DND-41 (cell line): Measurements from ENCODE around the gene MPP2.

ENCODE experiments used
- ATAC-seq: fragments of 200-7000 bp; cut with Tn5 transposase; 3 replicates; pipeline ENCODE4 v1.9.1; 2021; ENCODE audit warnings: low read depth; ENCODE audit not compliant: insufficient read depth
- DNase-seq: peaks from one replicate; pipeline ENCODE4 v3.0.0-alpha.2; 2020
- H2AFZ ChIP-seq: 2 replicates; pipeline ENCODE4 v1.6.0; 2012; ENCODE audit warnings: low read depth, low read length
- H3K27ac ChIP-seq: 2 replicates; pipeline ENCODE4 v1.5.1; 2012; ENCODE audit warnings: low read length, inconsistent platforms
- H3K27me3 ChIP-seq: fragments of 200-600 bp; sonication (generic); 2 replicates; pipeline ENCODE4 v1.6.0; 2012; ENCODE audit warnings: low read length, mild to moderate bottlenecking, inconsistent platforms; ENCODE audit not compliant: insufficient read depth, poor library complexity
- H3K36me3 ChIP-seq: 2 replicates; pipeline ENCODE4 v1.5.1; 2012; ENCODE audit warnings: low read length, inconsistent platforms; ENCODE audit not compliant: insufficient read depth
- H3K4me1 ChIP-seq: 2 replicates; pipeline ENCODE4 v1.5.1; 2012; ENCODE audit warnings: mild to moderate bottlenecking, low read length; ENCODE audit not compliant: insufficient read depth
- H3K4me2 ChIP-seq: 2 replicates; pipeline ENCODE4 v1.6.0; 2012; ENCODE audit warnings: mild to moderate bottlenecking, moderate library complexity, low read length, inconsistent platforms; ENCODE audit not compliant: insufficient read depth
- H3K4me3 ChIP-seq, 2 experiments: fragments of 200-600 bp in 1 of 2; shearing (Covaris generic) in 1 of 2; 2 replicates each; pipeline ENCODE4 v1.5.1; 2012 to 2016; ENCODE audit warnings: inconsistent platforms in 2 of 2, low read length in 2 of 2, mild to moderate bottlenecking in 2 of 2, low read depth in 1 of 2, moderate library complexity in 1 of 2
- H3K79me2 ChIP-seq: 2 replicates; pipeline ENCODE4 v1.6.0; 2012; ENCODE audit warnings: low read length, inconsistent platforms; ENCODE audit not compliant: insufficient read depth
- H3K9ac ChIP-seq: 2 replicates; pipeline ENCODE4 v1.6.0; 2012; ENCODE audit warnings: low read depth, mild to moderate bottlenecking, inconsistent platforms, low read length, moderate library complexity
- H3K9me3 ChIP-seq: 2 replicates; pipeline ENCODE4 v1.5.1; 2012; ENCODE audit warnings: low read length, moderate library complexity, mild to moderate bottlenecking, inconsistent platforms; ENCODE audit not compliant: insufficient read depth, severe bottlenecking
- H4K20me1 ChIP-seq: 2 replicates; pipeline ENCODE4 v1.6.0; 2012; ENCODE audit warnings: low read length; ENCODE audit not compliant: insufficient read depth
- EZH2 ChIP-seq: IDR thresholded peaks from 3 replicates; pipeline ENCODE4 v1.6.1; 2012; ENCODE audit warnings: borderline replicate concordance, low read depth, mild to moderate bottlenecking, moderate library complexity, low read length, inconsistent platforms; ENCODE audit not compliant: severe bottlenecking
- TF ChIP-seq, protein P1 (sequence below): IDR thresholded peaks from 2 replicates; pipeline ENCODE4 v1.5.1; 2012; ENCODE audit warnings: borderline replicate concordance, low read length, moderate library complexity, mild to moderate bottlenecking; ENCODE audit not compliant: poor library complexity, severe bottlenecking; ENCODE audit errors: extremely low read depth

MPP2 gene

DNA sequence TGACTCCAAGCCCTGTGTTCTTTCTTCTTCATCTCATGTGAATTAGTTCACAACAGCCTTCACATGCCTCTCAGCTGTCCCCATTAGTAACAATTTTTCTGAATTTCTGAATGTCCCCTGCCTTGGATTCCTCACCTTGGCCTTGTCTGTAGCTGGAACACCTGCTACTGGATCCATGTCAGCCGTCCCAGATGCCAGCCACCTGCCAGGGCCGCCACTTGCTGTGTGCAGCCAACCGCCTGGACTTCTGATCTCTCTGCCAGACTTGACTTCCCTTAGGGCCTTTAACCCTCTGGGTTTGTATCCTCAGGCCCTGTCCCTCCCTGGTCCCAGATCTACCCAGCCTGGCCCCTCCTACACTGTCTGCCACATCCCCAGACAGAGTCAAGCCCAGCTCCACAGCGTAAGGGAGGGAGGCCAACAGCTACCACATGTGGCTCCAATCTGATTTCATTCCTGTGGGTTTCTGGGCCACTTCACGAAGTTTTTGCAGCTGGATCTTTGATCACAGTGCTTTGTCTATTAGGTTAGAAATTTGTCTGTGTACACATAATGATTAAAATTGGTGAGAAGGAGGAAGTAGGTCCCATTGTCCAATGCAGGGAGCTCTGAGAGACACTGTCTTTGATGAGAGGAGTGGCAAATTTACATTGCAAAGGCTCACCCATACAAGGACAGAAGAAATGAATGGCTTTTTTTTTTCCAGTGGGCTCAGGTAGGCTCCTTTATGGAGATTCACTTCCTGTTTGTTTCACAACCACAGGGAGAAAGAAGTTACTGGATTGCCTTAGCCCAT, 15.3 kb downstream of the MPP2 start:
- ATAC-seq, result no peak
- no peak overlapping the region for H3K4me3 ChIP-seq

DNA sequence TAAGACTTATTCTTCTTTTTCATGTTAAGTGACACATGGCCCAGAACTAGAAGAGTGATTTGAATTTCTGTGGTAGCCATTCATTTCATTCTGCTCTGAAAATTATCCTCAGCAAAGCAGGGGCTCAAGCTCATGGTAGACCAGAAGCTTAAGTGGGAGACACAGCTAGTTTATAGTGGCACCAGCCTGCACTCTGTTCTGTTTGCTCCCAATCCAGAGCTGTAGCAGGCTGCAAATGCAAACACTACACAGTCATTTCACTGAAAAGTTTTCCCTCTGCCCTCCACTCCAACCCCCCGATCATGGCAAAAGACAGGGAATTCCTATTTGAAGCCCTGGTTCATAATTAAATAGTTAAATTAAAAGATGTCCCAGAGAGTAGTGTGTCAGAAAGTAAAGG, 17.1 kb downstream of the MPP2 start:
- no peak overlapping the region for H3K4me2 ChIP-seq
- H3K27me3 ChIP-seq, result peaks cover 19% of the 10 kb centered on the region
- H3K9me3 ChIP-seq, result no peaks in the 10 kb centered on the region
- DNase-seq (no peak), ATAC-seq (no peak)
- H3K4me1 ChIP-seq, result no peaks in the 10 kb centered on the region
- TF ChIP-seq, protein P1, sequence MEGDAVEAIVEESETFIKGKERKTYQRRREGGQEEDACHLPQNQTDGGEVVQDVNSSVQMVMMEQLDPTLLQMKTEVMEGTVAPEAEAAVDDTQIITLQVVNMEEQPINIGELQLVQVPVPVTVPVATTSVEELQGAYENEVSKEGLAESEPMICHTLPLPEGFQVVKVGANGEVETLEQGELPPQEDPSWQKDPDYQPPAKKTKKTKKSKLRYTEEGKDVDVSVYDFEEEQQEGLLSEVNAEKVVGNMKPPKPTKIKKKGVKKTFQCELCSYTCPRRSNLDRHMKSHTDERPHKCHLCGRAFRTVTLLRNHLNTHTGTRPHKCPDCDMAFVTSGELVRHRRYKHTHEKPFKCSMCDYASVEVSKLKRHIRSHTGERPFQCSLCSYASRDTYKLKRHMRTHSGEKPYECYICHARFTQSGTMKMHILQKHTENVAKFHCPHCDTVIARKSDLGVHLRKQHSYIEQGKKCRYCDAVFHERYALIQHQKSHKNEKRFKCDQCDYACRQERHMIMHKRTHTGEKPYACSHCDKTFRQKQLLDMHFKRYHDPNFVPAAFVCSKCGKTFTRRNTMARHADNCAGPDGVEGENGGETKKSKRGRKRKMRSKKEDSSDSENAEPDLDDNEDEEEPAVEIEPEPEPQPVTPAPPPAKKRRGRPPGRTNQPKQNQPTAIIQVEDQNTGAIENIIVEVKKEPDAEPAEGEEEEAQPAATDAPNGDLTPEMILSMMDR, result no peak
- TF ChIP-seq EZH2, result no peak
- H3K36me3 ChIP-seq, result no peaks in the 10 kb centered on the region
- no peaks in the 10 kb centered on the region for H4K20me1 ChIP-seq
- H3K4me3 ChIP-seq, result no peak overlapping the region
- no peaks in the 10 kb centered on the region for H3K79me2 ChIP-seq
- no peak overlapping the region for H3K27ac ChIP-seq
- no peak overlapping the region for H3K9ac ChIP-seq
- no peak overlapping the region for H2AFZ ChIP-seq

More for the DNA sequence above, 15.3 kb downstream of the MPP2 start:
- Histone ChIP-seq H3K27ac (no peak overlapping the region), H4K20me1 (no peaks in the 10 kb centered on the region), H3K79me2 (no peaks in the 10 kb centered on the region), H3K9ac (no peak overlapping the region), H3K4me1 (no peaks in the 10 kb centered on the region), H3K4me2 (no peak overlapping the region), H3K27me3 (peaks cover 25% of the 10 kb centered on the region), H3K9me3 (no peaks in the 10 kb centered on the region), H3K36me3 (no peaks in the 10 kb centered on the region), H2AFZ (no peak overlapping the region)
- DNase-seq, result no peak
- no peak for TF ChIP-seq EZH2
- TF ChIP-seq, protein P1, result no peak

- Histone ChIP-seq H3K9ac (no peak overlapping the region), H3K9me3 (no peaks in the 10 kb centered on the region), H2AFZ (no peak overlapping the region), H3K27ac (no peak overlapping the region), H3K4me2 (no peak overlapping the region), H3K27me3 (peaks cover 23% of the 10 kb centered on the region), H3K4me3 (no peak overlapping the region), H4K20me1 (no peaks in the 10 kb centered on the region), H3K79me2 (no peaks in the 10 kb centered on the region), H3K36me3 (no peaks in the 10 kb centered on the region), H3K4me1 (no peaks in the 10 kb centered on the region)
- ATAC-seq (no peak), DNase-seq (no peak)
- no peak for TF ChIP-seq EZH2
- TF ChIP-seq, protein P1, result no peak
Observed at GRCh38 chr17:43888548-43888947, 18.8 kb downstream of the MPP2 start.
